Neural progenitor cell (in vitro differentiated cells): ENCODE measurements around the gene PLS3.

ENCODE experiments used
- EZH2 ChIP-seq: fragments of 200-600 bp; sonication (generic); IDR thresholded peaks from 2 replicates; pipeline ENCODE4 v1.6.1; 2017; ENCODE audit warnings: antibody characterized with exemption, mild to moderate bottlenecking, moderate library complexity
- EZH2phosphoT487 ChIP-seq: fragments of 200-600 bp; sonication (generic); IDR thresholded peaks from 2 replicates; pipeline ENCODE4 v1.6.1; 2017; ENCODE audit warnings: antibody characterized with exemption
- TF ChIP-seq, protein P1 (sequence below): fragments of 200-600 bp; sonication (generic); IDR thresholded peaks from 2 replicates; pipeline ENCODE4 v1.5.1; 2017; ENCODE audit warnings: antibody characterized with exemption, mild to moderate bottlenecking

GRCh38 chrX:115561605-115562479 lies 868 bp downstream of the PLS3 start:
- TF ChIP-seq, protein P1, sequence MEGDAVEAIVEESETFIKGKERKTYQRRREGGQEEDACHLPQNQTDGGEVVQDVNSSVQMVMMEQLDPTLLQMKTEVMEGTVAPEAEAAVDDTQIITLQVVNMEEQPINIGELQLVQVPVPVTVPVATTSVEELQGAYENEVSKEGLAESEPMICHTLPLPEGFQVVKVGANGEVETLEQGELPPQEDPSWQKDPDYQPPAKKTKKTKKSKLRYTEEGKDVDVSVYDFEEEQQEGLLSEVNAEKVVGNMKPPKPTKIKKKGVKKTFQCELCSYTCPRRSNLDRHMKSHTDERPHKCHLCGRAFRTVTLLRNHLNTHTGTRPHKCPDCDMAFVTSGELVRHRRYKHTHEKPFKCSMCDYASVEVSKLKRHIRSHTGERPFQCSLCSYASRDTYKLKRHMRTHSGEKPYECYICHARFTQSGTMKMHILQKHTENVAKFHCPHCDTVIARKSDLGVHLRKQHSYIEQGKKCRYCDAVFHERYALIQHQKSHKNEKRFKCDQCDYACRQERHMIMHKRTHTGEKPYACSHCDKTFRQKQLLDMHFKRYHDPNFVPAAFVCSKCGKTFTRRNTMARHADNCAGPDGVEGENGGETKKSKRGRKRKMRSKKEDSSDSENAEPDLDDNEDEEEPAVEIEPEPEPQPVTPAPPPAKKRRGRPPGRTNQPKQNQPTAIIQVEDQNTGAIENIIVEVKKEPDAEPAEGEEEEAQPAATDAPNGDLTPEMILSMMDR, result peak; percentile 5
- no peak for TF ChIP-seq EZH2
- TF ChIP-seq EZH2phosphoT487, result no peak
